ENCODE results near the gene IL23A. TPM values are rescaled to one million over a fixed set of nuclear protein-coding genes. Genes with fewer than 3 reads are reported as not detected.
"Not testable (repeated sequence)": the region's sequence is repeated elsewhere in the genome, so short reads cannot be mapped to it uniquely, and the experiment has no call there.

The IL23A gene
- total RNA-seq, 4 donors from 2014 or later, result not detected

- Histone ChIP-seq H3K36me3 (peaks cover 0 to 35% (median 10%) of the 10 kb centered on the region in 3 donors), H3K4me1 (peaks cover 0 to 6% (median 3%) of the 10 kb centered on the region in 4 donors), H3K27ac (peak overlapping the region in 2 of 4 donors; percentile 31 to 76), H3K4me3 (peak overlapping the region in 1 of 4 donors; percentile 20), H3K27me3 (no peaks in the 10 kb centered on the region), H3K9me3 (no peaks in the 10 kb centered on the region)
- TF ChIP-seq POLR2A (IDR thresholded peaks at IDR 0.05) (no peak), CTCF (IDR thresholded peaks at IDR 0.05) (no peak), EP300 (IDR thresholded peaks at IDR 0.05) (no peak)
- WGBS, 2 donors, result 81% methylated on average over 1 of the region's 1 CpG
- no peak for DNase-seq (ENCODE audit: low spot score in 2 of 2)
Measured at GRCh38 chr12:56339158-56339422, 406 bp downstream of the IL23A start.

GRCh38 chr12:56341616-56342015, 2.9 kb downstream of the IL23A start:
- Histone ChIP-seq H3K36me3 (peaks cover 0 to 59% (median 10%) of the 10 kb centered on the region in 3 donors), H3K4me3 (no peak overlapping the region), H3K27me3 (no peaks in the 10 kb centered on the region), H3K4me1 (no peaks in the 10 kb centered on the region), H3K9me3 (no peaks in the 10 kb centered on the region), H3K27ac (no peak overlapping the region)
- TF ChIP-seq EP300 (IDR thresholded peaks at IDR 0.05) (no peak), CTCF (IDR thresholded peaks at IDR 0.05) (no peak), POLR2A (IDR thresholded peaks at IDR 0.05) (no peak)
- DNase-seq (ENCODE audit: low spot score in 2 of 2), result no peak
- WGBS, 2 donors, result 35 to 64% methylated on average over 1 of the region's 1 CpG

GRCh38 chr12:56342290-56342689, 3.6 kb downstream of the IL23A start:
- H3K9me3 ChIP-seq; H3K27ac ChIP-seq; H3K4me3 ChIP-seq; DNase-seq (ENCODE audit: low spot score in 2 of 2); H3K4me1 ChIP-seq; H3K27me3 ChIP-seq: not testable (repeated sequence)
- WGBS, 2 donors, result 95% methylated on average over 2 of the region's 2 CpGs
- peaks cover 0 to 66% (median 10%) of the 10 kb centered on the region in 3 donors for H3K36me3 ChIP-seq

- Histone ChIP-seq H3K27me3 (no peaks in the 10 kb centered on the region), H3K27ac (no peak overlapping the region), H3K36me3 (peaks cover 2 to 98% (median 23%) of the 10 kb centered on the region in 3 donors), H3K4me3 (no peak overlapping the region), H3K9me3 (no peaks in the 10 kb centered on the region), H3K4me1 (no peaks in the 10 kb centered on the region)
- no peak for DNase-seq (ENCODE audit: low spot score in 2 of 2)
- WGBS, 2 donors, result 79 to 82% methylated on average over 7 of the region's 7 CpGs
- TF ChIP-seq EP300 (IDR thresholded peaks at IDR 0.05) (no peak), POLR2A (IDR thresholded peaks at IDR 0.05) (no peak), CTCF (IDR thresholded peaks at IDR 0.05) (no peak)
Measured at GRCh38 chr12:56346675-56347074, 8.0 kb downstream of the IL23A start.

- not testable (repeated sequence) for H3K4me1 ChIP-seq; H3K27ac ChIP-seq; H3K9me3 ChIP-seq; DNase-seq (ENCODE audit: low spot score in 2 of 2); H3K4me3 ChIP-seq; H3K27me3 ChIP-seq
- WGBS, 2 donors, result 90 to 93% methylated on average over 9 of the region's 9 CpGs
- peaks cover 2 to 98% (median 26%) of the 10 kb centered on the region in 3 donors for H3K36me3 ChIP-seq
Measured at GRCh38 chr12:56347255-56347654, 8.6 kb downstream of the IL23A start.

- TF ChIP-seq CTCF (IDR thresholded peaks at IDR 0.05), result no peak
- TF ChIP-seq POLR2A (IDR thresholded peaks at IDR 0.05), result no peak
- no peak for TF ChIP-seq EP300 (IDR thresholded peaks at IDR 0.05)
- WGBS, 2 donors, result 89 to 92% methylated on average over 5 of the region's 5 CpGs
- H3K27me3 ChIP-seq, result no peaks in the 10 kb centered on the region
- H3K4me3 ChIP-seq, result no peak overlapping the region
- no peak for DNase-seq (ENCODE audit: low spot score in 2 of 2)
- H3K27ac ChIP-seq, result no peak overlapping the region
- no peaks in the 10 kb centered on the region for H3K4me1 ChIP-seq
- no peaks in the 10 kb centered on the region for H3K9me3 ChIP-seq
- H3K36me3 ChIP-seq, result peaks cover 2 to 98% (median 19%) of the 10 kb centered on the region in 3 donors
Measured at GRCh38 chr12:56348776-56349175, 10.1 kb downstream of the IL23A start.

Data from tibial nerve (tissue), 4 donors.